Left kidney (tissue), 2 donors: ENCODE results near the gene WNT9A. TPM values are rescaled to one million over a fixed set of nuclear protein-coding genes. Genes with fewer than 3 reads are reported as not detected.

Source experiments
- DNase-seq: peaks from one replicate; pipeline ENCODE4 v3.0.0-alpha.2; 2013
- polyA plus RNA-seq: library from polyadenylated mRNA; unstranded; fragments of 120-200 nt; gene quantifications from one replicate; pipeline ENCODE4 v1.2.1, GENCODE V29; 2013; ENCODE audit not compliant: insufficient read length

The WNT9A gene
- polyA plus RNA-seq, 1 donor: 1.3 TPM

DNA sequence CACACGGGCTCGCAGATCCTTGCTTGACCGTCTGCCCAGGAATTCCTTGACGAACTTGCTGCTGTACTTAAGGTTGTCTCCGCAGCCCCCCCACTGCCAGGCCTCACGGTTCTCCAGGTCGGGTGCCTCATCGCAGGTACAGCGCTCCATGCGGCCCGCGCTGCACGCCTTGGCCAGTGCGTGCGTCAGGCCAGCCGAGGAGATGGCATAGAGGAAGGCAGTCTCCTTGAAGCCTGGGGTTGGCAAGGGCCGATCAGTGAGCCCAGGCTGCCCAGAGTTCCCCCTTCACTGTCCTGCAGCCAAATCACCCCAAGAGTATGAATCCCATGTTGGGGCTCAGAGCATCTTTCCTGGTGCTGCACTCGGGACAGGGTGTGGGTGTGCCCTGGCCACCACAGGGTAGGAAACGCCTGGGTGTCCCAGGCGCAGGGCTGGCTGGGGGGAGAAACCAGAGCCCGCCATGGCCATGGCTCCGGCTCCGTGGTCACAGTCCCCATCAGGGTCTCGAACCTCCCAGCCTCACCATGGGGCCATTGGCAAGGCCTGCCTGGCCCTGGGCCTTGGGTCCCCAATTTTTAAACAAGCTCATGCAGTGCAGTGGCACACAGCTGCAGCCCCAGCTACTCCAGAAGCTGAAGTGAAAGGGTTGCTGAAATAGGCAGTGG is 23.4 kb downstream of the WNT9A start:
- no peak for DNase-seq

DNA sequence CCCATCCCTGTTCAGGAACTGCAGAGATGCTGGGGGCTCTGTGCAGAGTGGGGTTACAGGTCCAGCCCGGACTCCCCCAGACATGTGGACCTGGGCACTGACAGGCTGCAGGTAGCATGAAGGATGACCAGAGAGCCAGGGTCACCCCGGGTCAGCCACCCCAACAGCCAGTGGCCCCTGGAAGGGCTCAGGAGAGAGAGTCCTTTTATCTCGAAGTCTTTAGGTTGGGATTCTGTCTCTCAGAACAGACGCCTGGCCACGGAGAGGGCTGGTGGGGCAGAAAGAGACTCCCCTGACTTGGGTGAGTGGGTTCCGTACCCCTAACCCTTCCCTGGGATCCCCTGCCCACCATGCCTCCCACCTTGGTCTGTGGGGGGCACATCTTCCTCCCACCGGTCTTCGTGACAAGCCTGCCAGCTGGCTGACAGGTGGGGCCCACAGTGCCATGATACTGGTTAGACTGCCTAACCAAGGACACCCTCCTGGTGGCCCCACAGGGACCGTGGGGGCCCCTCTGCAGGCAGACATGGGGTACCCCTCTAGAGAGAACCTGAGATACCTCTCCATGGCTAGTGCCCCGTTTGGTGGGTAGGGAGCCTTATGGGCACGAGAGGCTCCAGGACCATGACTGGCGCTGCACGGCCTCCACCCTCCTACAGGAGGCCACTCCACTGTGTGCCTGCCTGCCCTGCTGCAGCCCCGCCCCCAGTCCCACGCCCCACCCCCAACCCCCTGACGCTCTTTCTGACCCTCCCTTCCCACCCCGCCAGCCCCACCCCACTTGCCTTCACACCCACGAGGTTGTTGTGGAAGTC is 24.2 kb downstream of the WNT9A start:
- no peak for DNase-seq

DNA sequence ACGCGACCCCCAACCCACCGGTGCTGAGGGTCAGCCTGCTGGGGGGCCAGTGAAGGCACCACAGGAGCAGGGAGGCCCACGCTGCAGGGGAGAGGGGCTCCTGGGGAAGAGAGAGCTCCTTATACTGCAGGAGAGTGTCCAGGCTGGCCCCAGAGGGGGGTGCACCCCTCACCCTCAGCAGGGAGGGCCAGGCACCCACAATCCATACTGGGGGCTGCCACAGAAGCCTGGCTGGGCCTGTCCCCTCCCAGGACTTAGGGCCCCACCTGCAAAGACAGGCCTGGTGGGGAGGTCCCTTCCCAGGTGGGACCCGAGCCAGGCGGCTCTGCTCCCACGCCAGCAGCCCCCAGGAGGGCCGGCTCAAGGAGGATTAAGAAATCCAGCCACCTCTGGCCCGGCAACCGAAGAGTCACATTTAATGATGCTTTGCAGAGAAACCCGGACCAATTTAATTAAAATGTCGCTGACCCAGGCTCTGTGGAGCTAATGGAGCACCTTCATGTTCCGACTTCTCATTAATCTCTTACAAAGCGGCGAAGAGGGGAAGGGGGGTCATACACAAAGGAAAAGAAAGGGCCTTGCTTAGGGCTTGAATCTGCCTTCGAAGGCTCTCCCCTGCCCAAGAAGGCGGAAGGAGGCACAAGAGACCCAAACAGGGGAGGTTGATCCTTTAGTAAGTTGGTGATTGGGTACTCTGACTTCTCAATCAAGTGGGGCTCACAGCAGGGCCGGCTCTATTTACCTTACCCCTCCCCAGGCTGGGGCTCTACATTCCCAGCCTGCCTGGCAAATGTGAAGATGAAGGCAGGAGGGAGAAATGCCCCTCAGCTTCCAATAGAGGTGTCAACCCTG is 25.0 kb downstream of the WNT9A start:
- DNase-seq: no peak

DNA sequence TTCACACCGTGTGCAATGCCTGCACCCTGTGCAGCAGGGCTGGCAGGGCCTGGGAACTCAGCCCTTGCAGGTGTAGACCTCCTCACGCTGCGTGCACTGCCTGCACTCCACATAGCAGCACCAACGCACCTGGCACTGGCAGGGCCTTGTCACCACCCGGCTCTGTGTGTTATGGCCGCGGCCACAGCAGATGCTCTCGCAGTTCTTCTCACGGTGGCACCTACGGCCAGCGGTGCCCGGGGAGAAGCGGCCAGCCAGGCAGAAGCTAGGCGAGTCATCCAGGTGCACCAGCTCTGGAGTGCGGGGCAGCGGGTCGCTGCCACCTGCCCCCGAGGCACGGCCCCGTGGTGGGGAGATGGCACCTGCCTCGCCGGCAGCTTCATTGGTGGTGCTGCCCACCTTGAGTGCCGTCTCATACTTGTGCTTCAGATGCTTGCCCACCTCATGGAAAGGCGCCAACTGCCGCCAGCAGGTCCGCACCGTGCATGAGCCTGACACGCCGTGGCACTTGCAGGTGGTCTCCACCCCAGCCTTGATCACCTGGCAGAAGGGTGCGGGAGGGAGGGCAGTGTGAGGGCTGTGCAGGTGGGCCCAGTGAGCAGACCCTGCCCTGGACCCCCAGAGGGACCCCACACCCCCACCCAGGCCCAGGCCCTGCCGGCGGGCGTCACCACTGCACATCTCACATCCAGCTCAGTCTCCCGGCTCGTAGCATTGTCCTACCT is 26.1 kb downstream of the WNT9A start:
- no peak for DNase-seq

DNA sequence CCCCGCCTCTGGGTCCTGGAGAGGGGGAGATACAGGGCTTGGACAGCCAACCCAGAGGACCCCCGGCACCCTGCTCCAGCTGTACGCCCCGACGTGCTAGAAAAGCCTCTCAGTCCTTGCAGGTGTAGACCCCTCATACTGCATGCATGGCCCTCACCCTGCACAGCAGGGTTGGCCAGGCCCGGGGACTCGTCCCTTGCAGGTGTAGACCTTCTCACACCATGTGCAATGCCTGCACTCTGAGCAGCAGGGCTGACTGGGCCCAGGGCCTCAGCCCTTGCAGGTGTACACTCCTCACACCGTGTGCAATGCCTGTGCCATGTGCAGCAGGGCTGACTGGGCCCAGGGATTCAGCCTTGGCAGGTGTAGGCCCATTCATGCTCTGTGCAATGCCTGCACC is 26.8 kb downstream of the WNT9A start:
- DNase-seq: no peak

DNA sequence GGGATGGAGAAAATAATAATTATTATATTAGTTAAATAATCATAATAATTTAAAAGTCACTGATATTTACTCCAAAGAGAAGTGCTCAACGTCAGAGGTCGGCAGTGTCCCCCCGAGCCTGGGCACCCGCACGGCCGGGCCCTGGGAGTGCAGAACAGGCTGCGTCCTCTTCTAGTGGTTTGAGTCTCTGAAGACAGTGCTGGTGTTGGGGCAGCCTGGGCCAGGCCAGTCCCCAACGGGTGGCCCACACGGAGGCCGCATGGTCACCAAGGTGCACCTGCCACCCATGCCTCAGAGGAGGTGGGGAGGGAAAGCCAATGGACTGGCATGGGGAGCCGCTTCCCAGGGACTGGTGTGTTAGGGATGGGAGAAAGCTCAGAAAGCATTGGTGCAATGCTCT is 27.3 kb downstream of the WNT9A start:
- DNase-seq: no peak

DNA sequence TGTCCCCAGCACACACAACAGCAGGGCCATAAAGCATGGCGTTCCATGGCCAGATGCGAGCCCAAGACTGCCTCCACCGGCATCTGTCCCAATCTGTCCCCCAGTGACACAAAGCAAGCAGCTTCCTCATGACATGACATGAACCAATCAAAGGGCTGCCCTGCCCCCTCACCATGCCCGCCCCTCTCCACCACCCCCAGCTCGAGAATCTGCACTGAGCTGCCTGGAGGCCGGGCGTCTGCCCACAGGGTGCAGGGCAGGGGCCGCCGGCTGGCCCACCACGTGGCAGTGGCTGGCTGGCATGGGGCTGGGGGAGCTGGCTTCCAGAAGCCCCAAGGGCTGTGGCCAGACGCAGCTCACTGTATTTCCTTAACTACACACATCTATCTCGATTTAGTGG is 27.8 kb downstream of the WNT9A start:
- no peak for DNase-seq

DNA sequence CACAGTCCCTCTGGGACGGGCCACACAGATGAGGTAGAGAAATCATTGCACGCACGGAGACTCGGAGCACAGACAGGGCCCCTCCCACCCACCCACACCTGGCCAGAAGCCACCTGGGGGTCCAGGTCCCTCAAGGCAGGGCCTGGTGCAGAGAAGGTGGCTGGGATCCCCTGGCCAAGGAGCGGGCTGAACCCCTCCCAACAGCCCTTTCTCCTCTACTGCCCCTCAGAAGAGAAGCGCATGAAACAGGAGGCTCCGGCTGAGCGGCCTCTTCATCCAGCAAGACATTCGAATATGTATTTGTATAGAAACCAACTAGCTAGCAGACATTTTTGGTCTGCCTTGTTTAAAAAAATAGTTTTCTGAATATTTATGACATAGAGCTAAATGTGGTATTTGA is 29.0 kb downstream of the WNT9A start:
- DNase-seq: no peak

DNA sequence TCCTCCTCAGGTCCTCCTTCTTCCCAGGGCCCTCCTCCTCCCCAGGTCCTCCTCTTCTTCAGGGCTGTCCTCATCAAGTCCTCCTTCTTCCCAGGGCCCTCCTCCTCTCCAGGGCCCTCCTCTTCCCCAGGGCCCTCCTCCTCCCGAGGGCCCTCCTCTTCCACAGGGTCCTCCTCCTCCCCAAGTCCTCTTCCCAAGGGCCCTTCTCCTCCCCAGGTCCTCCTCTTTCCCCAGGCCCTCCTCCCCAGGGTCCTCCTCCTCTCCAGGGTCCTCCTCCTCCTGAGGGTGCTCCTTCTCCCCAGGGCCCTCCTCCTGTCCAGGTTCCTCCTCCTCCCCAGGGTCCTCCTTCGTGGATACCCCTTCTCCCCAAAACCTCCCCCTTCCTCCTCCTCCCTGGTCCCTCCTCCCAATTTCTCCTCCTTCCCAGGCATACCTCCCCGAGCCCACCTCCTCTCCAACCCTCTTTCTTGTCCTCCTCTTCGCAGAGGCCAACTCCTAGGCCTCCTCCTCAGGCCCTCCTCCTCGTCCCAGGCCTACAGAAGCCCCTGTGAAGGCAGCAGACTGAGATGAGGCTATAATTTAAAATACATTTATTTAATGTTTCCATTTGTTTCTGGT is 29.5 kb downstream of the WNT9A start:
- no peak for DNase-seq

DNA sequence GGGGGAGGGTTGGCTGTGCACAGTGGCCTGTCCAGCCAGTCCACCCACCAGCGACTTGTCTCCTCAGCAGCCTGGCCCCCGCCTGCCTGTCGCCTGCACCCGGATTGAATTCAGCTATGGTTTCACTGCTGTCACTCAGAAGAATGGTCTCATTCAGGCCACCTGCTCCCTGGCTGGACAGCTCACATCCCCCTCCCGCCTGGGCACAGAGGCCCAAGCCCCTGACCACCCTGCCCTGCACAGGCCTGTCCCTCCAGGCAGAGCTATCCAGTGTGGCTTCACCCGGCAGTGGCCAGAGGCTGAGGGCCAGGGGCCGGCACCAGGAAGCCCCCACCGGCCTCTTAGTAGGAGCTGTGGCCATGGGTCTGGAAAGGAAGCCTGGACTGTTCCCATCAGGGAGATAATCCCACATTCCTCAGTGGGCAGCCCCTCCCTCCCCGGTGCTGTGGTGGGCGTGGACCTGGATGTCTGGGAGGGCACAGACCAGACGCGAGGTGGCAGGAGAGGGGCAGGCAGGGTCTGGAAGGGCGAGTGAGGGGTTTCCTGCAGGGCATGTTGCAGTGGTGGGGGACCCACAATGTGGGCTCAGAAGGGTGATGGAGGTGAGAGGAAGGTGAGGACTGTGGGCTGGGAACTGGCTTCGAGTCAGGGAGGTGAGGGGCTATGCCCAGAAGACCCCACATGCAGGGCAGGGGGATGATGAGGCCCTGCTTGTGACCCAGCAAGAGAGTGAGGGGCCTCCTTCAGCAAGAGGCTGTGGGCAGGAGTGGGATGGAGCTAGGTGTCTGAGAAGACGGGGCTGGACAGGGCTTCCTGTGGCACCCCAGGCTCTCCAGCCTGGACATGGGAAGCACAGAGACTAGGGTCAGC is 30.4 kb downstream of the WNT9A start:
- no peak for DNase-seq

DNA sequence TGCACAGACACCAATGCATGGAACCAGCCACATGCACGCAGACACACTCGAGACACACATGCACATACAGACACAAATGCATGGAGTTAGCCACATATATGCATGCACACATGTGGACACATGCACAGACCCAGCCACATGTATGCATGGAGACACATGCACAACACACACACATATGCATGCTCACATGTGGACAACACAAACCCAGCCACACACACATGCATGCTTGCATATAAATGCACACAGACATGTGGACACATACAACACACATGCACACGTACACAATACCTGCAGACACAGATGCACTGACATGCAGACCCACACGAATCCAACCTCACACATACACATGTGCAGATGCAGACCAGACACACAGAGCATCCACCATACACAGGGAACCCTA is 31.1 kb downstream of the WNT9A start:
- DNase-seq: no peak

DNA sequence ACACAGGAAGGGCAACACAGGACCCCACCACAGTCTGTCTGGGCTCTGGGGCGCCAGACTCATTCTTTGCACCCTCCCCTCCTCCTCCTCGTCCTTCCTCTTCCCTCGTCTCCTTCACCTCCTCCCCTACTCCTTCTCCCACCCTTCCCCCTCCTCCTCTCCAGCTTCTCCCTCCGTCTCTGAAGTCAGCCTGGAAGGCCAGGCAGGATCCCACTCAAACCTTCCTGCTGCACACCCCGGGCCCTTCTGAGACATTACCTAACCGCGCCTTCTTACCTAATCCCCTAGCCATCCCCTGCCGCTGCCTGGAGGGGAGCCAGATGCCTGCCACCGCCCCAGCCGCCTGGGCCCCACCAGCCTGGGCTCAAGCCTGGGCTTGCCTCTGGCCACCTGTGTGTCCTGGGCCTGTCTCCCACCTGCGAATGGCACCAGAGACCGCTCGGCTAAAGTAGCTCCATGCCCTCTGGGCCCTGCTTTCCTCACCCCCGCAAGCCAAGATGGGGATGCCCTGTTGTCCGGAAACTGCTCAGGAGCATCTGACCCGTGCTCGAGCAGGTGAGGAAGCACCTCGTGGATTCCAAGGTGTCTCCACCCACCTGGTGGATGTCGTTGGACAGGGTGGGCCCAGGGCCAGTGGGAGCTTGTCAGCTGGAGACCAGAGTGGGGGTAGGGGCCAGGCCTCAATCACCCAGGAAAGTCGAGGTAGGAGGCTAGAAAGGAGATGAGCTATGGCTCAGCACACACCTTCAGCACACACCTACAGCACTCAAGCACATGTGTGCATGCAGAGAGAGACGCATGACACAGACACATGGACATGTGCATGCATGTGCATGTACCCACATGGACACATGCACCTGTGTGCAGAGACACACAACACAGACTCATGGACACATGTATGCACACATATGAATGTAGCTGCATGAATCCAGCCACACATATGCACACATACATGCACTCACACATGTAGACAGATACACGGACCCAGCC is 31.9 kb downstream of the WNT9A start:
- DNase-seq: no peak

DNA sequence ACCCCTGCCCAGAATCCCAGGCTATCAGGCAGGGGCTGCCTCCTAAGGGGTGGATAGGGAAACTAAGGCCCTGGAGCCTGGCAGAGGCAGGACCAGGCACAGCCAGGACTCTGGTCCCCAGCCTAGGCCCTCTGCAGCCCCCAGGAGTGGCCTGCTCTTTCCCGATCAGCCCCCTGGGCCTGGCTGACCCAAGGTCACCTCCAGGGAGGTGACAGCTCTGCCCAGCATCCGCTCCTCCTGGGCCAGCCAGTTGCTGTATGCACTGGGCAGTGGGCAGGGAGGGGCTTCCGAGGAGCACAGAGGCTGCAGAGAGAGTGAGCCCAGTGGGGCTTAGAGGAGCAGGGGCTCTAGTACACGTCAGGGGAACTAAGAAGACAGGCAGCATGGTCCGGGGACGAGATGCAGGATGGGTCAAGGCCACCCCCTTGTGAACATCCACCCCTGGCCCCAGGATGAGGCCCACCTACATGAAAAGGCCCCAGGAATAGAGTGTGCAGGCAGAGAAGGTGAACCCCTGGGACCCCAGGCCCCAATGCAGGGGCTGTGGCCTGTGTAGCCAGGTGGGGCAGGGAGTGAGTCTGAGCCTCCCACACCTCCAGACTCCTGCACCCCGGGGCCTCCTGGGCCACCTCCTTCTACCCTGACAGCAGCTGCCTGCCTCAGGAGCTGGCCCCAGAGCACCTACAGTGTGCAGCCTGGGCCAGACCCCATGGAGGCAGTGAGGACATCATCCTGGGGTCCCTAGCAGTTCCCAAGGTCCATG is 32.8 kb downstream of the WNT9A start:
- DNase-seq: no peak

DNA sequence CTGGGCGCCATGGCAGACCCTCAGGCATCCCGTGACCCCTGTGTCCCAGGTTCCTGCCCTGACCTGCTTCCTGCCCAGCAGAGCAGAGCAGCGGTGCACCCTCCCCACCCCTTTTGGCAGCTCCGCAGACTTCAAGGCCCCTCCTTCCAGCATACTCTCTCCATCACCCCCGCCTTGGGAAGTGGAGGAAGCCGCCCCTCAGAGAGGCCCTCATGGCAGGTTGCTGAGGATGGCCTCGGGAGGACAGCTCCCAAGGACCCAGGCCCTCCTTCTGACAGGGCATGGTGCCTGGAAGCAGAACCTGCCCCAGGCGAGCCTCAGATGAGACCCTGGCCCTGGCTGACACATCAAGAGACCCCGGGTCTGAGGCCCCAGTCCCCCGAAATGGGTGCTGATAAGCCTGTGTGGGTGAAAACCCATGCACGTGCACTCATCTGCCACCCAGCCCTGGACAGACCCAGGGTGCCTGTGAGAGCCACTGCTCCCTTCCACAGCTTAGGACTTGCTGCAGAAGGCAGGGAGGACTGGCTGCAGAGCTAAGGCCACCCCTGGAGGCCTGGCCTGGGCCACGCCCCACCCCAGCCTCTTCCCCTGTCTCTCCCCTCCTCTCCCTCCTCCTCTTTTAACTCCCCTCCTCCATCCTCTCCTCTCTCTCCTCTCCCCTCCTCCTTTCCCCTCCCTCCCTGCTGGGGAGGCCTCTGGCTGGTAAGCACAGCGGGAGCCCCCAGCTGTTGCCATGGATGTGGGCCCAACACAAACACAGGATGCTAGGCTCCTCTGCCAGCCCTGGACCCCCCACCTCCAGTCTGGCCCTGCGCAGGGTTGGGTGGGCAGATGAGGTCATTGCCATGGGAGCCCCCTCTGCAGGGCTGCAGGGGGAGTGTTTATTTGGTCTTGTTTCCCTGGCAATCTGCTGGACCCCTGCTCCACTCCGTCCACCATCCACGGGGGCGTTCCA is 33.7 kb downstream of the WNT9A start:
- DNase-seq: peak; percentile 60

DNA sequence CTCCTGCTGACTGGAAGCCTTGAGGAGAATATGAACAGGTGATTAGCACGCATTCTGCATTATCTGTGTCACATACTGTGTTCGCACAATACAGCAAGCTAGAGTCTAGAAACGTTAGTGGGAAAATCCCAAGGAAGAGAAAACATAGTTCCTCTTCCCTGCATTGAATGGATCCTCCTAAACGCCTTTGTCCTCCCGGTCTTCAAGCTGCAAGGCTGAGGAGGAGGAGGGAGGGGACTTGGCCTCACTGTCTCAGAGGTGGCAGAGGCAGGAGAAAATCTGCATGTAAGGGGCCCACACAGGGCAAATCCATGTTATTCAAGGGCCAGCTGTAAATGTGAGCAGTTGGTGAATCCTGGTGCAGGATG is 34.4 kb downstream of the WNT9A start:
- no peak for DNase-seq

DNA sequence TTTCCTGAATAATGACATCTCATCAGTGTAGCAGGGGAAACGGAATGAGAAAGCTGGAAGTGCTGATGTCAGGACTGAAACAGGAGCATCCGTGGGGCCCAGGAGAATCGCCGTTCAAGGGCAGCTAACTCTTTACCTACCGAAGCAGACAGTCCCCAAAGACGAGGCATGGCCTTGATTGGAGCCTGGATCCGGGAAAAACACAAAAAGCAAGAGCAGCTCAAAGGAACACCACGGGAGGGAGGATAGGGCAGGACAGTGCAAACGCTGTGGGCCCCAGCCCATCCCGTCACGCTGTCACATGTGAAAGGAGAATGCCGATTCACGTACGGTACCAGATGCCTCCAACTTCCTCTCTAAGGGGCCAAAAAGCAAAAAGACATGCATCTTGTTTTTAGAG is 34.9 kb downstream of the WNT9A start:
- DNase-seq: no peak

DNA sequence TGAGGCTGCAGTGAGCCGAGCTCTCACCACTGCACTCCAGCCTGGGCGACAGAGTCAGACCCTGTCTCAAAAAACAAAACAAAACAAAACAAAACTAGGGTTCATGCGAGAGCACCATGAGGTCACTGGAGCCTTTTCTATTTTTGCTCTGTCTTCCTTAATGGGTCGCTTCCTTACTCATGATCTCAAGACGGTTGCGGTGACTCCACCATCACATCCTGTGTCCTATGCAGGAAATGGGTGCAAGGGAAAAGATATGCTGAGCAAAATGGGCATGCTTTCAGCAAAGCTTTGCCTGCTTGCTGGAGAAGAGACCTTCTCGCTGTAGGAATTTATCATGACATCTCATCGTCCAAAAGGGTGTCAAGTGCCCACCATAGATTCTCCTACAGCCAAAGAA is 36.4 kb downstream of the WNT9A start:
- no peak for DNase-seq
